Neural progenitor cell (in vitro differentiated cells): Measurements from ENCODE around the gene IFT172.

Source experiments
- EZH2 ChIP-seq: fragments of 200-600 bp; sonication (generic); IDR thresholded peaks from 2 replicates; pipeline ENCODE4 v1.6.1; 2017; ENCODE audit warnings: antibody characterized with exemption, mild to moderate bottlenecking, moderate library complexity
- TF ChIP-seq, protein P1 (sequence below): fragments of 200-600 bp; sonication (generic); IDR thresholded peaks from 2 replicates; pipeline ENCODE4 v1.5.1; 2017; ENCODE audit warnings: antibody characterized with exemption, mild to moderate bottlenecking

GRCh38 chr2:27400348-27401135 lies 89.0 kb downstream of the IFT172 start:
- TF ChIP-seq, protein P1, sequence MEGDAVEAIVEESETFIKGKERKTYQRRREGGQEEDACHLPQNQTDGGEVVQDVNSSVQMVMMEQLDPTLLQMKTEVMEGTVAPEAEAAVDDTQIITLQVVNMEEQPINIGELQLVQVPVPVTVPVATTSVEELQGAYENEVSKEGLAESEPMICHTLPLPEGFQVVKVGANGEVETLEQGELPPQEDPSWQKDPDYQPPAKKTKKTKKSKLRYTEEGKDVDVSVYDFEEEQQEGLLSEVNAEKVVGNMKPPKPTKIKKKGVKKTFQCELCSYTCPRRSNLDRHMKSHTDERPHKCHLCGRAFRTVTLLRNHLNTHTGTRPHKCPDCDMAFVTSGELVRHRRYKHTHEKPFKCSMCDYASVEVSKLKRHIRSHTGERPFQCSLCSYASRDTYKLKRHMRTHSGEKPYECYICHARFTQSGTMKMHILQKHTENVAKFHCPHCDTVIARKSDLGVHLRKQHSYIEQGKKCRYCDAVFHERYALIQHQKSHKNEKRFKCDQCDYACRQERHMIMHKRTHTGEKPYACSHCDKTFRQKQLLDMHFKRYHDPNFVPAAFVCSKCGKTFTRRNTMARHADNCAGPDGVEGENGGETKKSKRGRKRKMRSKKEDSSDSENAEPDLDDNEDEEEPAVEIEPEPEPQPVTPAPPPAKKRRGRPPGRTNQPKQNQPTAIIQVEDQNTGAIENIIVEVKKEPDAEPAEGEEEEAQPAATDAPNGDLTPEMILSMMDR = no peak
- no peak for TF ChIP-seq EZH2
